NCI-H2227 (cell line): Measurements from ENCODE around the gene KIF1B.

Experiments used
- DNase-seq: peaks from one replicate; lab custom pipeline; 2025; ENCODE audit not compliant: unreplicated experiment; lab: John Stamatoyannopoulos, UW

Gene KIF1B

GRCh38 chr1:10209905-10210810 is at the start of gene KIF1B:
TSS of gene KIF1B (plus strand) at chr1:10210570. CDS start at chr1:10232329, 21,759 bp downstream.
- peak; percentile 99 for DNase-seq

- DNase-seq: no peak
Observed at GRCh38 chr1:10160907-10161490, 49.4 kb upstream of the KIF1B start.

- no peak for DNase-seq
Observed at GRCh38 chr1:10161541-10162290, 48.7 kb upstream of the KIF1B start.

- no peak for DNase-seq
Observed at GRCh38 chr1:10168912-10169514, 41.4 kb upstream of the KIF1B start.

- no peak for DNase-seq
Observed at GRCh38 chr1:10170239-10170574, 40.2 kb upstream of the KIF1B start.

- no peak for DNase-seq
Observed at GRCh38 chr1:10171105-10171767, 39.1 kb upstream of the KIF1B start.

GRCh38 chr1:10171995-10172669 is 38.2 kb upstream of the KIF1B start:
- no peak for DNase-seq

- DNase-seq: no peak
Observed at GRCh38 chr1:10173582-10173981, 36.8 kb upstream of the KIF1B start.

- DNase-seq: no peak
Observed at GRCh38 chr1:10177876-10178275, 32.5 kb upstream of the KIF1B start.

GRCh38 chr1:10178597-10179405 is 31.6 kb upstream of the KIF1B start:
- no peak for DNase-seq

- no peak for DNase-seq
Observed at GRCh38 chr1:10179406-10180091, 30.8 kb upstream of the KIF1B start.

GRCh38 chr1:10181154-10181553 is 29.2 kb upstream of the KIF1B start:
- no peak for DNase-seq

- DNase-seq: no peak
Observed at GRCh38 chr1:10185759-10186158, 24.6 kb upstream of the KIF1B start.

- no peak for DNase-seq
Observed at GRCh38 chr1:10186331-10187025, 23.9 kb upstream of the KIF1B start.

- no peak for DNase-seq
Observed at GRCh38 chr1:10187026-10187334, 23.4 kb upstream of the KIF1B start.

GRCh38 chr1:10188133-10188650 is 22.2 kb upstream of the KIF1B start:
- DNase-seq: no peak

- DNase-seq: no peak
Observed at GRCh38 chr1:10189659-10190058, 20.7 kb upstream of the KIF1B start.

GRCh38 chr1:10192263-10192662 is 18.1 kb upstream of the KIF1B start:
- no peak for DNase-seq
